NCI-H146 (cell line): ENCODE measurements around the gene RPS2.
A peak's percentile ranks its signal among the peaks of the same experiment; 100 is the strongest.
"Not testable (repeated sequence)": the region's sequence is repeated elsewhere in the genome, so short reads cannot be mapped to it uniquely, and the experiment has no call there.

Experiments
- DNase-seq: peaks from one replicate; lab custom pipeline; 2025; lab: John Stamatoyannopoulos, UW

RPS2 gene

GRCh38 chr16:1942047-1942809 is 22.4 kb downstream of the RPS2 start:
- no peak for DNase-seq

DNA sequence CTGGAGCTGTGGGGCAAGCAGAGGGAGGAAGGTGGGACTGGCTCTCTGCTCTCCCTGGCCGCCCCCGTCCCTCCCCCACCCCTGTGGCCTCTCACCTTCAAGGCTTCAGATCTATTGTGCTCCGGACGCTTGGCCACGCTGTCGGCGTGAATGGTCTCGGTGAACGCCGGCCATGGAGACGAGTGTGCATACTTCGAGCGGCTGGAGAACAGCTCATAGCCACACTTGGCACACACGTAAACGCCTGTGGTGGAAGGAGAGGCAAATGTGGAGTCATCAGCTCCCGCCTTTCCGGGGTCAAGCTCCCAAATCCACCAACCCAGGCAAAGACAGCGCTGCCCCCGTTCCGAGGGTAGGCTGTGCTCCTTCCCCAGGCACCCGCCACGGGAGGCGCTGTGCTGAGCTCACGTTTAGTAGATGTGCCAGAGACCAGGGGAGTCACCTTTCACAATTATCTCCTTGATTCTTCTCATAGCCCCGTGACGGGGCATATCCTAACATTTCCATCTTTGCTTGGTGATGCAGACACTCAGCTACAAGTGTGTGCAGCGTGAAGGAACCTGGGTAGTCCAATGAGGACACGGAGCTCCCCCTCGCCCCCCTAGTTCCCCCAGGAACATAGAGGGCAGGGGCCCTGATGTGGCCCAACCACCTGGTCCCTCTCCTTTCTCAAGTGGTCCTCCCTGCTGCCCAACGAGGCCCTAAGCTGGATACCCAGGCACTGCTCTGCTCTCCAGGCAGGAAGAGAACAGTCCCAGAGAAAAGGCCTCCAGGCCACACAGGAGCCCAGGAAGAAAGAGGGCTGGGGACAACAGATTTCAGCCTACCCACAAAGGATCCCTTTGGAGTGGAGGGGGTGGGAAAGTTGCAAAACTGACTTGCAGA is 23.2 kb downstream of the RPS2 start:
- DNase-seq = no peak

GRCh38 chr16:1940273-1941161 is 24.1 kb downstream of the RPS2 start:
- DNase-seq = no peak

GRCh38 chr16:1939833-1940232 is 24.8 kb downstream of the RPS2 start:
- not testable (repeated sequence) for DNase-seq

- no peak for DNase-seq
Measured at GRCh38 chr16:1938910-1939309, 25.7 kb downstream of the RPS2 start.

GRCh38 chr16:1938316-1938715 is 26.3 kb downstream of the RPS2 start:
- DNase-seq = no peak

GRCh38 chr16:1936945-1937479 is 27.6 kb downstream of the RPS2 start:
- no peak for DNase-seq

- DNase-seq = no peak
Measured at GRCh38 chr16:1933097-1933661, 31.4 kb downstream of the RPS2 start.

- DNase-seq = peak; percentile 49
Measured at GRCh38 chr16:1932050-1933028, 32.3 kb downstream of the RPS2 start.

DNA sequence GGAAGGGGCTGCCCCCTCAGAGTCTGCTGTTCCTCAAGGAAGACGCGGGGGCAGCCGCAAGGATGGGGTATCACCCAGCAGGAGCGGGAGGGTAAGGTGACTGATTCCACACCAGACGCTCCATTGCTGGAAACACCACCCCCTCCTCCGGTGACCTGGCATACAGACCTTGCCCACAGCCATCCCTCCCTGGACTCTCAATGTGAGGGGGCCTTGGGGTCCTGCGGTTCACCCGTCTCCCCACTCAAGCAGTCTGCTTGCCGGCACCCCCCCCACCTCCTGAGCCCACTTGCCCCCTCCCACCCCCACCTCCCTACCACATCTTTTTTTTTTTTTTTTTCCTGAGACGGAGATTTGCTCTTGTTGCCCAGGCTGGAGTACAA is 34.3 kb downstream of the RPS2 start:
- no peak for DNase-seq

DNA sequence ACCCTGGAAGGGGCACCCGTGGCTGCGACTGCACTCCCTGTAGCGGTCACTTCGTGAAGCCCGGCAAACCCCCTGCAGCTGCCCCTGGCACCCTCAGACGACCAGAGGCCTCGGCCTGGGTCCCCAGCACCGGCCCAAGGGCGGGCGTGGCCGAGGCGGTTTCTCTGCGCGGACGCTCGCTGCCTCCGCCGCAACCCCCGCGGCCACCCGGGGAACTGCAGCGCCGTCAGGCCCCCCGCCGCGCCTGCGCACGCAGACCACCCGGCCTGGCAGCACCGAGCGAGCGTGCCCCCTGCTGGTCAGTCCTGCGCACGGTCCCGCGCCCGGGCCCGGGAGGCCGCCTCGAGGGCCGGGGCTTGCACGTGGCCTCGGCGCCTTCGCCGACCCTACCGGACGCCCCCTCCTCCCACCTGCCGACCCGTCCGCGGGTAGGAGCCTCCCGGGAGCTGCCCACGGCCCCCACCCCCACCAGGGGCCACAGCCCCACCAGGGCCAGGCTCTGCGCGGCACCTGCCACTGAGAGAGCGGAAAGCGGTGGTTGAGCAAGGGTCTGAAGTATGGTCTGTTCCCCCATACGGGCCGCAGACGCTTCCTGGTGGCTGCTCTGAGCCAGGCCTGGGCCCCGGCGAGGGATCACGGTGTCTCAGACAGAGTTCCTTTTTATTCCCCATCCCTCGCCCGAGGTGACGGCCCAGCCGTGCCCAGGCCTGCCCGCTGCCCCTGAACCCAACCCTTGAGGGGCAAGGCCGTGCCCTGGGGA is 34.9 kb downstream of the RPS2 start:
- peak; percentile 88 for DNase-seq

- peak; percentile 77 for DNase-seq
Measured at GRCh38 chr16:1929105-1929504, 35.5 kb downstream of the RPS2 start.

DNA sequence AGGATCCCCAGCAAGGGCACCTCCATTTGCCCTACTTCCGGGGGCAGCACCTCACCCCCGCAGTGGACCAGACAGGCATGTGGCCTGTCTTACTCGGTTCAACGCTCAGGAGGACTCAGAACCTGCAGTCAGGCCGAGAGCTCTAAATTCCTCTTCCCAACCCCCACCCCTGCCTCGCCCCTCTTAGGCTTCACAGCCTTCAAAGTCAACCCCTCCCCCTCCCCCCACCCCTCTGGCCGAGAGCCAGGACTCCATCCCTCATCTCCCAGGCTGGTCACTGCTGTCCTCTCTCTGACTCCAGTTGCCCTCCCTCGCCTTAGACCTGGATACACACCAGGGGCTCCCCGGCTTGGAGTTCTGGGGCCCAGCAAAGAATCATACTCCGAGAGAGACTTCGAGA is 38.4 kb downstream of the RPS2 start:
- DNase-seq = no peak

- no peak for DNase-seq
Measured at GRCh38 chr16:1924095-1924494, 40.5 kb downstream of the RPS2 start.

DNA sequence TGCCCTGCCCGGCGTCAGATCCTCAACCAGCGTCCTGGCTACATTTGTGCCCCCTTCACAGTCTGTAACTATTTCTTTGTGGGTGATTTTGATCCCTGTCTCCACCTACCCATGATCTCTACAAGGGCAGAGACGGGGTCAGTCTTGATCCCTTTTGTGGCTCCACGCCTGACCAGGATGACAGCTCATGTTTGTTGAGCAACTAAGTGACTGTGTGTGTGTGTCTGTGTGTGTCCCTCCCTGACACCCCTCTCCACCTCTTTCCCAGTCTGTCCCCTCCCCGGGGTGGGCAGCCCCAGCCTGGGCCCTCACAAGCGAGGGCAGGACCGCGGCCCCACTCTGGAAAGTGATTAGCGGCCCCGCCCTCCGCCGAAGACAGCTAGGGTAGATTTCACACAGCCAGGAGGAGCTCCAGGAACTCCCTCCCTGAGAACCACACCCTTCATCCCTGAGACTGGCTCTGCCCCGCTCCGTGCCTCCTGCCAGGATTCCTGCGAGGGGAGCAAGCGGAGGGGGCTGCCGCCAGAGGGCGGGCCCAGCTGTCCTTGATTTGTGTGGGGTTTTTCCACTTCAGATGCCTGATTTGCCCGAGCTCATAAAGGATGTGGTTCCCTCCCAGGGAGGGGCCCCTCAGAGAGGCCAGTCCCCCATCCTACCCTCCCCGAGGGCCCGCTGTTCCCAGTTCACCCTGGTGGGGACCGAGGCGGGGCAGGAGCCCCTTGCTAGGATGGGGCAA is 41.2 kb downstream of the RPS2 start:
- DNase-seq = peak; percentile 69

GRCh38 chr16:1922357-1922756 is 42.3 kb downstream of the RPS2 start:
- DNase-seq = no peak

- peak; percentile 37 for DNase-seq
Measured at GRCh38 chr16:1920727-1921171, 43.9 kb downstream of the RPS2 start.

DNA sequence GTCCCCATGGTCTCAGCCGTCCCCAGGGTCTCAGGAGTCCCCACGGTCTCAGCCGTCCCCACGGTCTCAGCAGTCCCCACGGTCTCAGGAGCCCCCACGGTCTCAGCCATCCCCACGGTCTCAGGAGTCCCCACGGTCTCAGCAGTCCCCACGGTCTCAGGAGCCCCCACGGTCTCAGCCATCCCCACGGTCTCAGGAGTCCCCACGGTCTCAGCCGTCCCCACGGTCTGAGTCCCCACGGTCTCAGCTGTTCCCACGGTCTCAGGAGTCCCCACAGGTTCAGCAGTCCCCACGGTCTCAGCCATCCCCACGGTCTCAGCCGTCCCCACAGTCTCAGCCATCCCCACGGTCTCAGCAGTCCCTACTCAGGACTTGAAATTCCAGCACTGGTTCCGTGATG is 44.5 kb downstream of the RPS2 start:
- not testable (repeated sequence) for DNase-seq
